Stimulated activated CD8-positive, alpha-beta memory T cell treated with anti-CD3 and anti-CD28 coated beads, Interleukin-4, amount 100 ng/mL, for 24 hours (primary cell): ENCODE measurements around the gene RNF14.
A peak's percentile ranks its signal among the peaks of the same experiment; 100 is the strongest.

Experiments
- DNase-seq: peaks from one replicate; pipeline ENCODE4 v3.0.0-alpha.2; 2020; ENCODE audit warnings: low read depth

The RNF14 gene

GRCh38 chr5:141978389-141978788, 9.5 kb downstream of the RNF14 start:
- no peak for DNase-seq

GRCh38 chr5:141982626-141983025, 13.7 kb downstream of the RNF14 start:
- DNase-seq, result no peak

GRCh38 chr5:141986072-141986471, 17.2 kb downstream of the RNF14 start:
- DNase-seq, result no peak

- no peak for DNase-seq
Measured at GRCh38 chr5:141989720-141990119, 20.8 kb downstream of the RNF14 start.

GRCh38 chr5:141992349-141992963, 23.6 kb downstream of the RNF14 start:
- DNase-seq, result peak; percentile 61

GRCh38 chr5:141994511-141995136, 25.7 kb downstream of the RNF14 start:
- DNase-seq, result no peak

GRCh38 chr5:141995656-141996055, 26.8 kb downstream of the RNF14 start:
- no peak for DNase-seq

GRCh38 chr5:141997358-141997960, 28.6 kb downstream of the RNF14 start:
- no peak for DNase-seq

- DNase-seq, result no peak
Measured at GRCh38 chr5:142000173-142000572, 31.3 kb downstream of the RNF14 start.

GRCh38 chr5:142000704-142001484, 32.0 kb downstream of the RNF14 start:
- DNase-seq, result no peak

- DNase-seq, result no peak
Measured at GRCh38 chr5:142003266-142003800, 34.4 kb downstream of the RNF14 start.

- no peak for DNase-seq
Measured at GRCh38 chr5:142006363-142007236, 37.7 kb downstream of the RNF14 start.

- DNase-seq, result no peak
Measured at GRCh38 chr5:142007237-142007544, 38.3 kb downstream of the RNF14 start.

- no peak for DNase-seq
Measured at GRCh38 chr5:142008813-142009212, 39.9 kb downstream of the RNF14 start.

GRCh38 chr5:142009886-142010285, 41.0 kb downstream of the RNF14 start:
- DNase-seq, result no peak

- DNase-seq, result no peak
Measured at GRCh38 chr5:142011572-142012185, 42.8 kb downstream of the RNF14 start.

GRCh38 chr5:142012186-142012785, 43.4 kb downstream of the RNF14 start:
- no peak for DNase-seq

- DNase-seq, result peak; percentile 56
Measured at GRCh38 chr5:142012792-142013388, 44.0 kb downstream of the RNF14 start, which contains the start of gene GNPDA1. Gene GNPDA1, minus strand, starts transcription at chr5:142013027. Its CDS starts 992 bp downstream, at chr5:142012035.

- DNase-seq, result no peak
Measured at GRCh38 chr5:142013734-142014521, 45.0 kb downstream of the RNF14 start.
